Transverse colon (tissue), 4 donors: ENCODE measurements around the gene OXLD1. TPM values are rescaled to one million over a fixed set of nuclear protein-coding genes. Genes with fewer than 3 reads are reported as not detected.

Source experiments
- DNase-seq: peaks from one replicate; pipeline ENCODE4 v3.0.0-alpha.2; 2019
- H3K27ac ChIP-seq, 4 donors: fragments of 200-600 bp; sonication (generic); 2 replicates each; pipeline ENCODE4 v1.5.1; 2016 to 2018; ENCODE audit warnings: inconsistent platforms in 4 of 4
- H3K27me3 ChIP-seq: fragments of 200-600 bp; sonication (generic); 2 replicates; pipeline ENCODE4 v1.5.1; 2017; ENCODE audit warnings: inconsistent platforms
- H3K36me3 ChIP-seq, 4 donors: fragments of 200-600 bp; sonication (generic); 2 replicates each; pipeline ENCODE4 v1.5.1; 2017 to 2019; ENCODE audit warnings: inconsistent platforms in 4 of 4
- H3K4me1 ChIP-seq, 4 donors: fragments of 200-600 bp; sonication (generic); 2 replicates each; pipeline ENCODE4 v1.5.1; 2017 to 2020; ENCODE audit warnings: inconsistent platforms in 4 of 4
- H3K4me3 ChIP-seq, 4 donors: fragments of 200-600 bp; sonication (generic); 1 replicate in 1 of 4; 2 replicates in 3 of 4; pipeline versions ENCODE4 v1.5.1 to v1.6.1; 2017 to 2019; ENCODE audit warnings: inconsistent platforms in 4 of 4
- H3K9me3 ChIP-seq, 2 donors: fragments of 200-600 bp; sonication (generic); 2 replicates each; pipeline ENCODE4 v1.5.1; 2017 to 2019; ENCODE audit warnings: inconsistent platforms in 2 of 2
- EP300 ChIP-seq: sonication (generic); formaldehyde crosslinking; IDR thresholded peaks from one replicate; pipeline ENCODE4 v1.6.1; 2017; ENCODE audit warnings: antibody characterized with exemption, low read depth
- POLR2A ChIP-seq: fragments of 450-650 bp; IDR thresholded peaks from one replicate; pipeline ENCODE4 v1.6.1; 2016; ENCODE audit warnings: antibody characterized with exemption, mild to moderate bottlenecking, moderate library complexity
- POLR2AphosphoS5 ChIP-seq, 3 donors: sonication (generic); formaldehyde crosslinking; IDR thresholded peaks; one replicate each; pipeline ENCODE4 v1.6.1; 2016; ENCODE audit warnings: antibody characterized with exemption in 3 of 3
- WGBS, 2 donors: methylation state at CpG; one replicate each; pipeline ENCODE4 v1.1.5; 2018; ENCODE audit warnings: low coverage in 1 of 2; 5-methylcytosine and 5-hydroxymethylcytosine counted together
- in situ Hi-C, 4 donors: fragments of 200-750 bp; cut with MboI; loops; one replicate each; pipeline versions ENCODE4 v1.15.0 to v1.15.1; 2017; ENCODE audit warnings: low sequenced_read_pairs in 3 of 4, low pct_ligation_motif_present in 1 of 4, low pct_unique_long_range_greater_than_20kb in 1 of 4
- intact Hi-C: fragments of 100-400 bp; cut with DNase I; formaldehyde crosslinking; loops from one replicate; pipeline ENCODE4 v1.15.1; 2023; ENCODE audit warnings: low total_unique reads
- total RNA-seq, 4 donors: library from RNA; depleted of rRNA; stranded (reverse); fragments of >200 nt; gene quantifications; one replicate each; pipeline ENCODE4 v1.1.0, GENCODE V29; 2016
- TF ChIP-seq, protein P1 (sequence below), 5 experiments: fragments of 200-600 bp in 3 of 5; fragments of 450-650 bp in 2 of 5; sonication (generic) in 3 of 5; IDR thresholded peaks; 1 replicate in 2 of 5; 2 replicates in 3 of 5; pipeline ENCODE4 v1.5.1; 2016 to 2017; ENCODE audit warnings: antibody characterized with exemption in 5 of 5, inconsistent platforms in 3 of 5, mild to moderate bottlenecking in 2 of 5, moderate library complexity in 1 of 5

Gene OXLD1
- total RNA-seq, 4 donors from 2014 or later = 21.4 to 63.6 (median 41.2) TPM

DNA sequence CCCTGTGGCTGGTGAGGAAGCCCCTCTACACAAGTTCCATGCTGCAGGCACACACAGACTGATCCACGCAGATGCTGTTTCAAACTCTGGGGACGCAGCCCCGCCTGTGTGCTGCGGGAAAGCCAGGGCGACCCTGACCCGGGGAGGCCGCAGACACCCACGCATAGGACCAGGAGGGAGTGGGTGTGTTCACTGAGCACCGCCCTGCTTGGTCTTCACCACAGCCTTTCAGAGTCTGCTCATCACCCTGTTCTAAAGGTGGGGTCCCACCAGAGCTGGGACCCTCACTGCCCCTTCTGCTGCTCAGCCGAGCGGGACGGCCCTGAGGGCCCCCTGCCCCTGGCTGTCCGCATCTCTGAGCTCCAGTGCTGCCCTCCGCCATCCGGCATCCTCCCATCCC lies 21.9 kb downstream of the OXLD1 start:
- TF ChIP-seq, protein P1, sequence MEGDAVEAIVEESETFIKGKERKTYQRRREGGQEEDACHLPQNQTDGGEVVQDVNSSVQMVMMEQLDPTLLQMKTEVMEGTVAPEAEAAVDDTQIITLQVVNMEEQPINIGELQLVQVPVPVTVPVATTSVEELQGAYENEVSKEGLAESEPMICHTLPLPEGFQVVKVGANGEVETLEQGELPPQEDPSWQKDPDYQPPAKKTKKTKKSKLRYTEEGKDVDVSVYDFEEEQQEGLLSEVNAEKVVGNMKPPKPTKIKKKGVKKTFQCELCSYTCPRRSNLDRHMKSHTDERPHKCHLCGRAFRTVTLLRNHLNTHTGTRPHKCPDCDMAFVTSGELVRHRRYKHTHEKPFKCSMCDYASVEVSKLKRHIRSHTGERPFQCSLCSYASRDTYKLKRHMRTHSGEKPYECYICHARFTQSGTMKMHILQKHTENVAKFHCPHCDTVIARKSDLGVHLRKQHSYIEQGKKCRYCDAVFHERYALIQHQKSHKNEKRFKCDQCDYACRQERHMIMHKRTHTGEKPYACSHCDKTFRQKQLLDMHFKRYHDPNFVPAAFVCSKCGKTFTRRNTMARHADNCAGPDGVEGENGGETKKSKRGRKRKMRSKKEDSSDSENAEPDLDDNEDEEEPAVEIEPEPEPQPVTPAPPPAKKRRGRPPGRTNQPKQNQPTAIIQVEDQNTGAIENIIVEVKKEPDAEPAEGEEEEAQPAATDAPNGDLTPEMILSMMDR (IDR thresholded peaks at IDR 0.05) = no peak
- TF ChIP-seq EP300 = no peak
- TF ChIP-seq POLR2A = no peak
- TF ChIP-seq POLR2AphosphoS5 (IDR thresholded peaks at IDR 0.05) = no peak
- H3K4me3 ChIP-seq = no peak overlapping the region
- peaks cover 27% of the 10 kb centered on the region for H3K27me3 ChIP-seq
- no peak for DNase-seq
- 92 to 100% methylated on average over 1 to 15 of the region's 15 CpGs for WGBS, 2 donors
- H3K27ac ChIP-seq = no peak overlapping the region
- H3K9me3 ChIP-seq = peaks cover 0 to 4% of the 10 kb centered on the region in 2 donors
- H3K36me3 ChIP-seq = no peaks in the 10 kb centered on the region
- in situ Hi-C loops = no loop called here
- intact Hi-C loops = no loop called here
- H3K4me1 ChIP-seq = no peaks in the 10 kb centered on the region

DNA sequence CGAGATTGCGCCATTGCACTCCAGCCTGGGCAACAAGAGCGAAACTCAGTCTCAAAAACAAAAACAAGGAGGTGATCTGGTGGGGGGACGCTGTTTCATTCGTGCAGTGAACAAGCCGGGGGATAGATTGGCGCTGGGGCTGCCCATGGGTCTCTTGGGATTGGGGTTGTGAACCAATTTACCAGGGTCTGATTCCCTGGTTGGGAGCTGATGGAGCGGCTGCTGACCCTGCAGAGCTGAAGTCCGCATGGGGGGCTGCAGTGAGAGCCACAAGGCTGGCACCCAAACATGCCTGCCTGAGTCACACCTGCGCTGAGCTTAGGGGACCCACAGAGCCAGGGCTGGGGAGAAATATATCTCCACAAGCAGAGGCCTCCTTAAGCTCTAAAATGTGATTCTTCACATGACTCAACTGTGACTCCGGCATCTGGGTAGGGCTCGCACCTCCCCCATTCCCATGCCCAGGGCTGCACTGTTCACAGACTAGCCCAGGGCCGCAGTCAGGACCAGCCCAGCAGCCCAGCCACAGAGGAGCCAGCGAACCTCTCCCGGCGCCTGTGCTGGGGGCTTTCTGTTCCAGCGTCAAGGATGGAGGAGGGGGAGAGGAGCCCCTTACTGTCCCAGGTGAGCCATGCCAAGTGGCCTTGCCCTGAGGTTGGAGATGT lies 24.4 kb downstream of the OXLD1 start:
- intact Hi-C loops = no loop called here
- Histone ChIP-seq H3K27me3 (peaks cover 1% of the 10 kb centered on the region), H3K9me3 (no peaks in the 10 kb centered on the region), H3K4me3 (no peak overlapping the region), H3K36me3 (no peaks in the 10 kb centered on the region), H3K4me1 (peaks cover 0 to 6% (median 2%) of the 10 kb centered on the region in 4 donors), H3K27ac (no peak overlapping the region)
- DNase-seq = no peak
- in situ Hi-C loops = no loop called here
- WGBS, 2 donors = 87 to 93% methylated on average over 6 to 16 of the region's 17 CpGs
- no peak for TF ChIP-seq POLR2AphosphoS5 (IDR thresholded peaks at IDR 0.05)
- TF ChIP-seq, protein P1 (IDR thresholded peaks at IDR 0.05) = no peak
- no peak for TF ChIP-seq POLR2A
- TF ChIP-seq EP300 = no peak

DNA sequence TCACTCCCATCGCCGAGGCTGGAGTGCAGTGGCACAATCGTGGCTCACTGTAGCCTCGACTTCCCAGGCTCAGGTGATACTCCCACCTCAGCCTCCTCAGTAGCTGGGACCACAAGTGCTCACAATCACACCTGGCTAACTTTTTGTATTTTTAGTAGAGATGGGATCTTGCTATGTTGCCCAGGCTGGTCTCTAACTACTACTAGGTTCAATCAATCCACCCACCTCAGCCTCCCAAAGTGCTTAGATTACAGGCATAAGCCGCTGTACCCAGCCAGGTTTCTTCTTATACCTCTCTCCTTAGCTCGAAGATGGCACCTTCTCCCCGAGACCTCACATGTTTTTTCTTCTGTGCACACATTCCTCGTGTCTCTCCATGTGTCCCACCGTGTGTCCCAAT lies 26.4 kb downstream of the OXLD1 start:
- Histone ChIP-seq H3K4me3 (no peak overlapping the region), H3K27ac (no peak overlapping the region), H3K27me3 (no peaks in the 10 kb centered on the region), H3K9me3 (no peaks in the 10 kb centered on the region), H3K4me1 (peaks cover 10 to 18% (median 12%) of the 10 kb centered on the region in 4 donors), H3K36me3 (no peaks in the 10 kb centered on the region)
- intact Hi-C loops = no loop called here
- in situ Hi-C loops = no loop called here
- DNase-seq = no peak
- TF ChIP-seq POLR2A = no peak
- WGBS, 2 donors = 88 to 94% methylated on average over 4 to 9 of the region's 9 CpGs

DNA sequence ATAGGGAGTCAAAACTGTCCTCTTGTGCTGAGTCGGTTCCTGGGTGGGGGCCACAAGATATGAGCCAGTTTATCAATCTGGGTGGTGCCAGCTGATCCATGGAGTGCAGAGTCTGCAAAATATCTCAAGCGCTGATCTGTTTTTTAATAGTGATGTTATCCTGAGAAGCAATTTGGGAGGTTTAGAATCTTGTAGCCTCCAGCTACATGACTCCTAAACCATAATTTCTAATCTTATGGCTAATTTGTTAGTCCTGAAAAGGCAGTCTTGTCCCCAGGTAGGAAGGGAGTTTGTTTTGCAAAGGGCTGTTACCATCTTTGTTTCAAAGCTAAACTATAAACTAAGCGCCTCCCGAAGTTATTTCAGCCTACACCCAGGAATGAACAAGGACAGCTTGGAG lies 27.7 kb downstream of the OXLD1 start:
- Histone ChIP-seq H3K4me1 (peaks cover 13 to 29% (median 19%) of the 10 kb centered on the region in 4 donors), H3K36me3 (no peaks in the 10 kb centered on the region), H3K27me3 (no peaks in the 10 kb centered on the region), H3K27ac (no peak overlapping the region), H3K4me3 (no peak overlapping the region), H3K9me3 (no peaks in the 10 kb centered on the region)
- 69 to 82% methylated on average over 2 to 4 of the region's 4 CpGs for WGBS, 2 donors
- in situ Hi-C loops (no loop called here), intact Hi-C loops (loop anchor here (2.0 kb wide), 1 partner anchor 48 kb away; no protein-coding TSS in a partner anchor)
- TF ChIP-seq POLR2AphosphoS5 (IDR thresholded peaks at IDR 0.05) (no peak), EP300 (no peak), POLR2A (no peak)
- TF ChIP-seq, protein P1 (IDR thresholded peaks at IDR 0.05) = no peak
- no peak for DNase-seq
